Thoracic aorta (tissue), 2 donors: Measurements from ENCODE around the gene AFF1. TPM values are rescaled to one million over a fixed set of nuclear protein-coding genes. Genes with fewer than 3 reads are reported as not detected.

ENCODE experiments used
- ATAC-seq: fragments of 150-250 bp; one replicate; pipeline ENCODE4 v1.8.0; 2017; ENCODE audit warnings: low read depth; ENCODE audit not compliant: insufficient number of reproducible peaks, low FRiP score
- DNase-seq: peaks from one replicate; pipeline ENCODE4 v3.0.0-alpha.2; 2020; ENCODE audit warnings: low spot score
- H3K27ac ChIP-seq, 2 donors: fragments of 200-600 bp; sonication (generic); 1 replicate in 1 of 2; 2 replicates in 1 of 2; pipeline ENCODE4 v1.5.1; 2016; ENCODE audit warnings: mild to moderate bottlenecking in 2 of 2, moderate library complexity in 2 of 2
- H3K27me3 ChIP-seq: fragments of 200-600 bp; sonication (generic); replicated peaks from 2 replicates; pipeline ENCODE4 v1.6.0; 2016; ENCODE audit warnings: mild to moderate bottlenecking; ENCODE audit not compliant: insufficient read depth
- H3K36me3 ChIP-seq: fragments of 200-600 bp; sonication (generic); one replicate; pipeline ENCODE4 v1.5.1; 2016
- H3K4me1 ChIP-seq, 2 donors: fragments of 200-600 bp; sonication (generic); 1 replicate in 1 of 2; 2 replicates in 1 of 2; pipeline versions ENCODE4 v1.5.1 to v1.6.0; 2016; ENCODE audit warnings: low read depth in 2 of 2, mild to moderate bottlenecking in 1 of 2; ENCODE audit not compliant: control insufficient read depth in 1 of 2
- H3K4me3 ChIP-seq: fragments of 200-600 bp; sonication (generic); 2 replicates; pipeline ENCODE4 v1.5.1; 2016; ENCODE audit warnings: mild to moderate bottlenecking
- H3K9me3 ChIP-seq: fragments of 200-600 bp; sonication (generic); 2 replicates; pipeline ENCODE4 v1.5.1; 2016
- CTCF ChIP-seq: fragments of 200-600 bp; sonication (generic); IDR thresholded peaks from one replicate; pipeline ENCODE4 v1.5.1; 2019; ENCODE audit warnings: antibody characterized with exemption
- total RNA-seq, 2 donors: library from RNA; depleted of rRNA; stranded (reverse); fragments of >200 nt; gene quantifications; one replicate each; pipeline versions ENCODE4 v1.1.0 to v1.2.3, GENCODE V29; 2016

The AFF1 gene
- total RNA-seq, 2 donors from 2014 or later = 51.9 to 93.2 TPM

DNA sequence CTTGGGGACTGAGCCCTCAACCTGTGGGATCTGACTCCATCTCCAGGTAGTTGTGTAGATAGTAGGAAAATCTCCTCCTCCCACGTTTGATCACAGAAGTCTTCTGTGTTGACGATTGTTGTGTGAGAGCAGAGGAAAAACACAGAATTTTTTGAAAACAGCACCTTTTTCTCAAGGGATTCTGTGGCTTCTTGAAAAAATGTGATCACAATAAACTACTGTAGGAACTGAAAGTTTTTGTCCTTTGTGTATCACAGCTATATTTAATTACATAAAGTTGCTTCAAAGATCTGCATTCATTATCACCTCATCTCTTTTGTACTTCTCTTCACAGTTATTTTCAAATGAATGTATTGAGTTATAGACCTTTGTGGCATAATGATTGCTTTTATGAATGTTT, 85.1 kb downstream of the AFF1 start:
- Histone ChIP-seq H3K27me3 (no peaks in the 10 kb centered on the region), H3K36me3 (no peaks in the 10 kb centered on the region), H3K4me3 (no peak overlapping the region), H3K9me3 (no peaks in the 10 kb centered on the region), H3K27ac (no peak overlapping the region), H3K4me1 (peaks cover 46% of the 10 kb centered on the region in 2 donors)
- DNase-seq (no peak), ATAC-seq (no peak)
- no peak for TF ChIP-seq CTCF

GRCh38 chr4:87024201-87024600, 89.4 kb downstream of the AFF1 start:
- no peak overlapping the region for H3K4me3 ChIP-seq
- H3K27me3 ChIP-seq = no peaks in the 10 kb centered on the region
- no peak for DNase-seq
- ATAC-seq = no peak
- H3K9me3 ChIP-seq = no peaks in the 10 kb centered on the region
- peak overlapping the region in 1 of 2 donors; percentile 31 for H3K27ac ChIP-seq
- peaks cover 44 to 46% of the 10 kb centered on the region in 2 donors for H3K4me1 ChIP-seq
- TF ChIP-seq CTCF = no peak
- no peaks in the 10 kb centered on the region for H3K36me3 ChIP-seq

- no peak for TF ChIP-seq CTCF
- Histone ChIP-seq H3K36me3 (no peaks in the 10 kb centered on the region), H3K4me3 (no peak overlapping the region), H3K27me3 (no peaks in the 10 kb centered on the region), H3K4me1 (peaks cover 50 to 52% of the 10 kb centered on the region in 2 donors), H3K27ac (peak overlapping the region in 1 of 2 donors; percentile 22), H3K9me3 (no peaks in the 10 kb centered on the region)
- ATAC-seq (no peak), DNase-seq (no peak)
Observed at GRCh38 chr4:87025023-87025613, 90.3 kb downstream of the AFF1 start.

GRCh38 chr4:87025614-87026041, 90.8 kb downstream of the AFF1 start:
- H3K4me1 ChIP-seq = peaks cover 55 to 57% of the 10 kb centered on the region in 2 donors
- ATAC-seq (no peak), DNase-seq (no peak)
- no peak for TF ChIP-seq CTCF
- no peaks in the 10 kb centered on the region for H3K9me3 ChIP-seq
- peak overlapping the region in 1 of 2 donors; percentile 22 for H3K27ac ChIP-seq
- no peak overlapping the region for H3K4me3 ChIP-seq
- H3K36me3 ChIP-seq = no peaks in the 10 kb centered on the region
- no peaks in the 10 kb centered on the region for H3K27me3 ChIP-seq

- no peak for ATAC-seq
- no peak for TF ChIP-seq CTCF
- peaks cover 68 to 71% of the 10 kb centered on the region in 2 donors for H3K4me1 ChIP-seq
Observed at GRCh38 chr4:87026800-87027495, 92.1 kb downstream of the AFF1 start.

More at GRCh38 chr4:87026800-87027495, 92.1 kb downstream of the AFF1 start:
- H3K27ac ChIP-seq = peak overlapping the region in 1 of 2 donors; percentile 1
- no peaks in the 10 kb centered on the region for H3K9me3 ChIP-seq
- no peak overlapping the region for H3K4me3 ChIP-seq
- no peaks in the 10 kb centered on the region for H3K36me3 ChIP-seq
- no peak for DNase-seq
- H3K27me3 ChIP-seq = no peaks in the 10 kb centered on the region
